Neural progenitor cell (in vitro differentiated cells): ENCODE data around the gene HLTF. TPM values are rescaled to one million over a fixed set of nuclear protein-coding genes. Genes with fewer than 3 reads are reported as not detected.
A peak's percentile ranks its signal among the peaks of the same experiment; 100 is the strongest.

Experiments
- DNase-seq: peaks from one replicate; pipeline ENCODE4 v3.0.0-alpha.2; 2016; ENCODE audit warnings: low spot score
- H2AFZ ChIP-seq: fragments of 200-600 bp; sonication (generic); replicated peaks from 2 replicates; pipeline ENCODE4 v1.6.1; 2016; ENCODE audit warnings: antibody characterized with exemption
- H3F3A ChIP-seq: fragments of 200-600 bp; sonication (generic); 2 replicates; pipeline ENCODE4 v1.6.1; 2016; ENCODE audit warnings: antibody characterized with exemption, low read depth
- H3K27ac ChIP-seq: fragments of 200-600 bp; sonication (generic); 2 replicates; pipeline ENCODE4 v1.5.1; 2016; ENCODE audit warnings: mild to moderate bottlenecking
- H3K27me3 ChIP-seq: fragments of 200-600 bp; sonication (generic); 2 replicates; pipeline ENCODE4 v1.6.1; 2016; ENCODE audit warnings: mild to moderate bottlenecking, moderate library complexity
- H3K36me3 ChIP-seq: fragments of 200-600 bp; sonication (generic); 2 replicates; pipeline ENCODE4 v1.5.1; 2016
- H3K4me1 ChIP-seq: fragments of 200-600 bp; sonication (generic); 2 replicates; pipeline ENCODE4 v1.6.1; 2016; ENCODE audit warnings: mixed run types
- H3K4me2 ChIP-seq: fragments of 200-600 bp; sonication (generic); 2 replicates; pipeline ENCODE4 v1.6.1; 2016
- H3K4me3 ChIP-seq: fragments of 200-600 bp; sonication (generic); 2 replicates; pipeline ENCODE4 v1.5.1; 2016
- H3K79me2 ChIP-seq: fragments of 200-600 bp; sonication (generic); 2 replicates; pipeline ENCODE4 v1.6.1; 2016; ENCODE audit warnings: low read depth
- H3K9ac ChIP-seq: fragments of 200-600 bp; sonication (generic); 2 replicates; pipeline ENCODE4 v1.6.1; 2016
- H3K9me3 ChIP-seq: fragments of 200-600 bp; sonication (generic); 2 replicates; pipeline ENCODE4 v1.5.1; 2016; ENCODE audit warnings: low read depth
- H4K20me1 ChIP-seq: fragments of 200-600 bp; sonication (generic); 2 replicates; pipeline ENCODE4 v1.6.1; 2016; ENCODE audit warnings: low read depth
- H3K27ac Mint-ChIP-seq: 3 replicates; pipeline ENCODE4 v1.8.0; 2021; ENCODE audit warnings: mixed read lengths
- H3K27me3 Mint-ChIP-seq: 2 replicates; pipeline ENCODE4 v1.8.0; 2022; ENCODE audit warnings: low read depth, mild to moderate bottlenecking, inconsistent platforms, moderate library complexity, mixed read lengths; ENCODE audit not compliant: insufficient read depth
- H3K36me3 Mint-ChIP-seq: 3 replicates; pipeline ENCODE4 v1.8.0; 2021; ENCODE audit warnings: mixed read lengths
- H3K4me1 Mint-ChIP-seq: 3 replicates; pipeline ENCODE4 v1.8.0; 2021; ENCODE audit warnings: mixed read lengths
- H3K4me3 Mint-ChIP-seq: 3 replicates; pipeline ENCODE4 v1.8.0; 2021; ENCODE audit warnings: mild to moderate bottlenecking, moderate library complexity, mixed read lengths
- H3K9me3 Mint-ChIP-seq: 3 replicates; pipeline ENCODE4 v1.8.0; 2020; ENCODE audit warnings: mixed read lengths
- CTCF ChIP-seq: fragments of 200-600 bp; sonication (generic); IDR thresholded peaks from 2 replicates; pipeline ENCODE4 v1.5.1; 2017; ENCODE audit warnings: antibody characterized with exemption, mild to moderate bottlenecking
- EZH2 ChIP-seq: fragments of 200-600 bp; sonication (generic); IDR thresholded peaks from 2 replicates; pipeline ENCODE4 v1.6.1; 2017; ENCODE audit warnings: antibody characterized with exemption, mild to moderate bottlenecking, moderate library complexity
- EZH2phosphoT487 ChIP-seq: fragments of 200-600 bp; sonication (generic); IDR thresholded peaks from 2 replicates; pipeline ENCODE4 v1.6.1; 2017; ENCODE audit warnings: antibody characterized with exemption
- total RNA-seq: library from RNA; depleted of rRNA; stranded (reverse); fragments of >200 nt; gene quantifications from 2 replicates; pipeline ENCODE4 v1.2.3, GENCODE V29; 2015; ENCODE audit warnings: low replicate concordance

The HLTF gene
- total RNA-seq, 1 donor from 2014 or later, result 76.1 TPM

- no peaks in the 10 kb centered on the region for H3K9me3 ChIP-seq
- peaks cover 7% of the 10 kb centered on the region for H3K36me3 Mint-ChIP-seq
- no peak within 1 kb of the TSS for H3K27ac ChIP-seq
- no peaks in the 10 kb centered on the region for H3K4me1 ChIP-seq
- TF ChIP-seq EZH2, result peak; percentile 50
- TF ChIP-seq EZH2phosphoT487, result no peak
- no peak for TF ChIP-seq CTCF
- H3K9me3 Mint-ChIP-seq, result no peaks in the 10 kb centered on the region
- peaks cover 25% of the 10 kb centered on the region for H3K4me1 Mint-ChIP-seq
- peak within 1 kb of the TSS; percentile 46 for H3K27ac Mint-ChIP-seq
- H3K79me2 ChIP-seq, result peaks cover 34% of the 10 kb centered on the region
- H4K20me1 ChIP-seq, result no peaks in the 10 kb centered on the region
- peaks cover 16% of the 10 kb centered on the region for H3K27me3 ChIP-seq
- peak within 1 kb of the TSS; percentile 10 for H3K9ac ChIP-seq
- peak within 1 kb of the TSS; percentile 86 for H2AFZ ChIP-seq
- H3K4me2 ChIP-seq, result peak within 1 kb of the TSS; percentile 83
- peak; percentile 97 for DNase-seq
- peak within 1 kb of the TSS; percentile 95 for H3K4me3 Mint-ChIP-seq
- H3K27me3 Mint-ChIP-seq, result peaks cover 2% of the 10 kb centered on the region
- peak within 1 kb of the TSS; percentile 64 for H3K4me3 ChIP-seq
- no peaks in the 10 kb centered on the region for H3K36me3 ChIP-seq
- no peaks in the 10 kb centered on the region for H3F3A ChIP-seq
Observed at GRCh38 chr3:149129326-149130205, 43.2 kb upstream of the HLTF start, which contains the start of gene HPS3. Gene HPS3, plus strand, starts transcription at chr3:149129638. Its CDS starts 86 bp downstream, at chr3:149129724.

GRCh38 chr3:149128821-149129220 is 42.5 kb upstream of the HLTF start:
- peak overlapping the region; percentile 64 for H3K4me3 ChIP-seq
- peaks cover 7% of the 10 kb centered on the region for H3K36me3 Mint-ChIP-seq
- H3K9ac ChIP-seq, result no peak overlapping the region
- no peaks in the 10 kb centered on the region for H3K36me3 ChIP-seq
- H3K4me1 Mint-ChIP-seq, result peaks cover 25% of the 10 kb centered on the region
- peak overlapping the region; percentile 22 for H3K27ac Mint-ChIP-seq
- peaks cover 2% of the 10 kb centered on the region for H3K27me3 Mint-ChIP-seq
- H3K27me3 ChIP-seq, result peaks cover 16% of the 10 kb centered on the region
- H4K20me1 ChIP-seq, result no peaks in the 10 kb centered on the region
- H3F3A ChIP-seq, result no peaks in the 10 kb centered on the region
- H3K4me1 ChIP-seq, result no peaks in the 10 kb centered on the region
- H3K9me3 ChIP-seq, result no peaks in the 10 kb centered on the region
- TF ChIP-seq CTCF (no peak), EZH2 (no peak), EZH2phosphoT487 (no peak)
- no peak for DNase-seq
- peak overlapping the region; percentile 75 for H2AFZ ChIP-seq
- H3K27ac ChIP-seq, result no peak overlapping the region
- peaks cover 34% of the 10 kb centered on the region for H3K79me2 ChIP-seq
- no peaks in the 10 kb centered on the region for H3K9me3 Mint-ChIP-seq
- peak overlapping the region; percentile 83 for H3K4me2 ChIP-seq
- peak overlapping the region; percentile 95 for H3K4me3 Mint-ChIP-seq

GRCh38 chr3:149122721-149123578 is 36.6 kb upstream of the HLTF start:
- Mint-ChIP-seq H3K27ac (no peak overlapping the region), H3K27me3 (no peaks in the 10 kb centered on the region), H3K4me3 (no peak overlapping the region), H3K36me3 (no peaks in the 10 kb centered on the region), H3K9me3 (no peaks in the 10 kb centered on the region), H3K4me1 (no peaks in the 10 kb centered on the region)
- Histone ChIP-seq H3K4me2 (no peak overlapping the region), H3K27me3 (peaks cover 4% of the 10 kb centered on the region), H3K9me3 (no peaks in the 10 kb centered on the region), H3K36me3 (no peaks in the 10 kb centered on the region), H2AFZ (no peak overlapping the region), H4K20me1 (no peaks in the 10 kb centered on the region), H3K9ac (no peak overlapping the region), H3K79me2 (no peaks in the 10 kb centered on the region), H3K4me1 (no peaks in the 10 kb centered on the region), H3K4me3 (no peak overlapping the region), H3F3A (no peaks in the 10 kb centered on the region), H3K27ac (no peak overlapping the region)
- no peak for TF ChIP-seq CTCF
- no peak for TF ChIP-seq EZH2
- TF ChIP-seq EZH2phosphoT487, result no peak
- DNase-seq, result no peak
